ENCODE measurements around the gene PKD1L1. TPM values are rescaled to one million over a fixed set of nuclear protein-coding genes. Genes with fewer than 3 reads are reported as not detected.
A peak's percentile ranks its signal among the peaks of the same experiment; 100 is the strongest.

The PKD1L1 gene
- polyA plus RNA-seq, 1 donor from 2014 or later, result 0.06 TPM

- no peaks in the 10 kb centered on the region for H3K4me1 Mint-ChIP-seq
- H3K27me3 Mint-ChIP-seq, result no peaks in the 10 kb centered on the region
- H3K9me3 Mint-ChIP-seq, result no peaks in the 10 kb centered on the region
- no peak overlapping the region for H3K4me3 Mint-ChIP-seq
- H3K27ac Mint-ChIP-seq, result no peak overlapping the region
- H3K36me3 Mint-ChIP-seq, result peaks cover 4% of the 10 kb centered on the region
Measured at GRCh38 chr7:47787249-47788069, 160.8 kb downstream of the PKD1L1 start.

DNA sequence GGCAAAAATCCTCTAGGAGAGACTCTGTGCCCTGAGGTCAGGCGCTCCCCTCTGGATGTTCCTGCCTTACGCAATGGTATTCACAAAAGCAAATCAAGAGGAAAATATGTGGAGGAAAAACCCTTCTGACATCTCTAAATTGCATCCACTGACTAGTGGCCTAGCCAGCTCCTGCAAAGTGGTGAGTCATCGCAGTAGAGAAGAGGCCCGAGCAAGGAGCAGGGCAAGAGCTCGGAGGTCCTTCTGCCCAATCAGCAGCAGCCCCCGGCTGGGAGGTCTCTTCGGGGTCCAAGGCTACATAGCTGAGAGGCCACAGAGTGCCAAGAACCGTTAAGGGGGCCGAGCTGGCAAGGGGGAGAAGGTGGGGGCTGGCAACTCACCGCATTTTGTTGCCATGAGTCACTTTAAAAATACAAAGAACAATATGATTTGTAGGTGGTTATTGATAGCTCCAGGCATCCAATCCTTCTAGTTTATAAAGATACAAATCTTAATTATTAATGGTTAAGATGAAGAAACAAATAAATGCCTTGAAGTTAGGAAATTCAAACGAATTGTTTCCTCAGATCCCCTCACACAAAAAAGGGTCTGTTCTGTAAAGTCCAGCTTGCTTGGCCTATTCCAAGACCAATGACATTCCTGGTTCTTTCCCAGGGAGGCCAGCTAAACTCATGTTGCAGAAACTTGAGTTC is 161.6 kb downstream of the PKD1L1 start:
- Mint-ChIP-seq H3K36me3 (peaks cover 2% of the 10 kb centered on the region), H3K9me3 (peaks cover 0 to 1% (median 0%) of the 10 kb centered on the region in 3 donors), H3K27ac (no peak overlapping the region), H3K27me3 (no peaks in the 10 kb centered on the region), H3K4me1 (no peaks in the 10 kb centered on the region), H3K4me3 (no peak overlapping the region)

DNA sequence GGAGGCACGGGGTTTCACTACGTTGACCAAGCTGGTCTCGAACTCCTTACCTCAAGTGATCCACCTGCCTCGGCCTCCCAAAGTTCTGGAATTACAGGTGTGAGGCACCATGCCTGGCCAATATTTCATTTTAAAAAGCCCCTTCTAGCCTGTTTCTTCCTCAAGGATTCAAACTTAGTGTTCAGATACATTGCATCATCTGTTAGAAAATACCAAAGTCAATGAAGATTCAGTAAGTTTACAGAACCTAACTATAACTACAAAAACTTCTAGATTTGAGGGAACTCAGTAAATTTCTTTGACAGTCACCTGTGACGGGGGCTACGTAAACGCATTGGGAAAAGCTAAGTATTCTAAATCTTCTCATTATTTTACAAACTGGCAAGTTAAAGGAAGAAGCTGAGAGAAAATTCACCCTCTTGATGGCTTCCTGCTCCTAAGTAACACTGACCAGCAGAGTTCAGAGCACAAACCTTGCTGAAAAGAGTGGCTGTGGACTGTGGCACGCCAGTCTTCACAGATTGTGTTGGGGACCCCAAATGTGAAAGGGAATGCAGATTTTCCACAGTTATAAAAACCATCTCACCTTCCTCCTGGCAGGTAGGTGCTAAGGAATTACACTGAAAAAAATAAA is 162.2 kb downstream of the PKD1L1 start:
- Mint-ChIP-seq H3K9me3 (peaks cover 0 to 3% (median 0%) of the 10 kb centered on the region in 3 donors), H3K27ac (no peak overlapping the region), H3K4me3 (no peak overlapping the region), H3K27me3 (no peaks in the 10 kb centered on the region), H3K4me1 (no peaks in the 10 kb centered on the region), H3K36me3 (no peaks in the 10 kb centered on the region)

- no peaks in the 10 kb centered on the region for H3K36me3 Mint-ChIP-seq
- no peak overlapping the region for H3K27ac Mint-ChIP-seq
- H3K9me3 Mint-ChIP-seq, result peaks cover 0 to 3% (median 0%) of the 10 kb centered on the region in 3 donors
- no peaks in the 10 kb centered on the region for H3K4me1 Mint-ChIP-seq
- H3K27me3 Mint-ChIP-seq, result no peaks in the 10 kb centered on the region
- H3K4me3 Mint-ChIP-seq, result no peak overlapping the region
Measured at GRCh38 chr7:47783456-47784223, 164.6 kb downstream of the PKD1L1 start.

GRCh38 chr7:47782792-47783191 is 165.5 kb downstream of the PKD1L1 start:
- H3K4me1 Mint-ChIP-seq, result no peaks in the 10 kb centered on the region
- no peak overlapping the region for H3K27ac Mint-ChIP-seq
- H3K9me3 Mint-ChIP-seq, result peaks cover 0 to 3% (median 0%) of the 10 kb centered on the region in 3 donors
- no peaks in the 10 kb centered on the region for H3K27me3 Mint-ChIP-seq
- H3K4me3 Mint-ChIP-seq, result no peak overlapping the region
- H3K36me3 Mint-ChIP-seq, result no peaks in the 10 kb centered on the region

- Mint-ChIP-seq H3K4me3 (no peak overlapping the region), H3K36me3 (no peaks in the 10 kb centered on the region), H3K27me3 (no peaks in the 10 kb centered on the region), H3K9me3 (peaks cover 0 to 3% (median 2%) of the 10 kb centered on the region in 3 donors), H3K27ac (no peak overlapping the region), H3K4me1 (no peaks in the 10 kb centered on the region)
Measured at GRCh38 chr7:47782022-47782421, 166.2 kb downstream of the PKD1L1 start.

GRCh38 chr7:47780555-47780954 is 167.7 kb downstream of the PKD1L1 start:
- Mint-ChIP-seq H3K36me3 (no peaks in the 10 kb centered on the region), H3K27me3 (no peaks in the 10 kb centered on the region), H3K27ac (no peak overlapping the region), H3K4me1 (peaks cover 0 to 2% (median 2%) of the 10 kb centered on the region in 3 donors), H3K4me3 (no peak overlapping the region), H3K9me3 (peaks cover 0 to 3% (median 2%) of the 10 kb centered on the region in 3 donors)

DNA sequence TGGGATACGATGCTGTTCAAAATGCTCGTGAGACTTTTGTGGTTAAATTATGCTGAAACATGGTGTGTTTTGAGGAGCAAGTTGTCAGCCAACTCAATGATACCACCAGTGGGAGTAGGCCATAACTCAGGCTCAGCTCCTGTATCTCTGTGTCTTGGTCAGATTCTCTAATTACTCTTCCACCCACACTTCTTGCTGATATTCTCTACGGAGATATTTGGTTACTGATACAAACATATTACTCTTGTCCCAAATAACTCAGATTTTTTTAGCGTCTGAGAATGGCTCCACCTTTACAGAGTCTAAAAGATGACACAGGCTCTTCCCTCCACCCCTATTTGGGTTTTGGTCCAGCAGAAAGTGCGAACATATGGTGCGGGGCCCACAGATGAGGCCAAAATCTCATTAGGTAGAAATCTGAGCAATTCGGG is 168.9 kb downstream of the PKD1L1 start:
- no peak overlapping the region for H3K27ac Mint-ChIP-seq
- no peaks in the 10 kb centered on the region for H3K36me3 Mint-ChIP-seq
- peaks cover 0 to 3% (median 2%) of the 10 kb centered on the region in 3 donors for H3K9me3 Mint-ChIP-seq
- peaks cover 0 to 7% (median 6%) of the 10 kb centered on the region in 3 donors for H3K4me1 Mint-ChIP-seq
- H3K4me3 Mint-ChIP-seq, result no peak overlapping the region
- peaks cover under 1% of the 10 kb centered on the region for H3K27me3 Mint-ChIP-seq

- peaks cover 0 to 3% (median 2%) of the 10 kb centered on the region in 3 donors for H3K9me3 Mint-ChIP-seq
- no peak overlapping the region for H3K27ac Mint-ChIP-seq
- H3K4me3 Mint-ChIP-seq, result no peak overlapping the region
- H3K4me1 Mint-ChIP-seq, result peaks cover 0 to 7% (median 6%) of the 10 kb centered on the region in 3 donors
- peaks cover 2% of the 10 kb centered on the region for H3K36me3 Mint-ChIP-seq
- H3K27me3 Mint-ChIP-seq, result peaks cover 2% of the 10 kb centered on the region
Measured at GRCh38 chr7:47778153-47778661, 170.1 kb downstream of the PKD1L1 start.

GRCh38 chr7:47777531-47778152 is 170.6 kb downstream of the PKD1L1 start:
- no peak overlapping the region for H3K4me3 Mint-ChIP-seq

GRCh38 chr7:47776335-47776734 is 171.9 kb downstream of the PKD1L1 start:
- H3K27ac Mint-ChIP-seq, result no peak overlapping the region
- peaks cover 0 to 7% (median 6%) of the 10 kb centered on the region in 3 donors for H3K4me1 Mint-ChIP-seq
- peaks cover 4% of the 10 kb centered on the region for H3K27me3 Mint-ChIP-seq
- H3K9me3 Mint-ChIP-seq, result peaks cover 0 to 2% (median 0%) of the 10 kb centered on the region in 3 donors
- H3K36me3 Mint-ChIP-seq, result peaks cover 2% of the 10 kb centered on the region
- no peak overlapping the region for H3K4me3 Mint-ChIP-seq

More at GRCh38 chr7:47777531-47778152, 170.6 kb downstream of the PKD1L1 start:
- peaks cover 0 to 7% (median 6%) of the 10 kb centered on the region in 3 donors for H3K4me1 Mint-ChIP-seq
- no peak overlapping the region for H3K27ac Mint-ChIP-seq
- peaks cover 2% of the 10 kb centered on the region for H3K36me3 Mint-ChIP-seq
- peaks cover 0 to 3% (median 2%) of the 10 kb centered on the region in 3 donors for H3K9me3 Mint-ChIP-seq
- peaks cover 2% of the 10 kb centered on the region for H3K27me3 Mint-ChIP-seq

- H3K4me3 Mint-ChIP-seq, result peak overlapping the region in 1 of 4 donors; percentile 37
- H3K27me3 Mint-ChIP-seq, result peaks cover 5% of the 10 kb centered on the region
- H3K27ac Mint-ChIP-seq, result peak overlapping the region in 1 of 3 donors; percentile 6
- H3K36me3 Mint-ChIP-seq, result peaks cover 2% of the 10 kb centered on the region
- peaks cover 0 to 7% (median 6%) of the 10 kb centered on the region in 3 donors for H3K4me1 Mint-ChIP-seq
- peaks cover 0 to 2% (median 0%) of the 10 kb centered on the region in 3 donors for H3K9me3 Mint-ChIP-seq
Measured at GRCh38 chr7:47775238-47775637, 173.0 kb downstream of the PKD1L1 start.

- H3K27ac Mint-ChIP-seq, result no peak overlapping the region
- peaks cover 5% of the 10 kb centered on the region for H3K27me3 Mint-ChIP-seq
- no peak overlapping the region for H3K4me3 Mint-ChIP-seq
- peaks cover 0 to under 1% (median 0%) of the 10 kb centered on the region in 3 donors for H3K9me3 Mint-ChIP-seq
- peaks cover 0 to 8% (median 6%) of the 10 kb centered on the region in 3 donors for H3K4me1 Mint-ChIP-seq
- H3K36me3 Mint-ChIP-seq, result peaks cover 4% of the 10 kb centered on the region
Measured at GRCh38 chr7:47772492-47772891, 175.8 kb downstream of the PKD1L1 start.

DNA sequence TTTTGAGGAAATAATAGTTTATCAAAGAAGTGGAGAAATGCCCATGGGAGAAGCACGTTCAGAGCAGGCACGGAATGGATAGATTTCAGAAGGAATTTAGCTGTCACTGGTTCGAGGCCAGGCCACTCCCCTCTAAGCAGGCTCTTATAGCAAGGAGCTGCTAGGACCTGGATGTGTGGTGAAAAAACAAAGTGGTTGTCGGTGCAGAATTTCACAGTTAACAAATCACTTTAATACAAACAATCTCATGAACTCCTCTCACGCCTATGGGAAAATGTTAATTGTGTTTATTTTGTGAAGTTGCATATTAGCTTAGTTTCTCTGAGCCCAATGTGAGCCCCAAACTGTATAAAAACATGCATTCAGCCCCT is 176.3 kb downstream of the PKD1L1 start:
- Mint-ChIP-seq H3K4me3 (no peak overlapping the region), H3K27me3 (peaks cover 5% of the 10 kb centered on the region), H3K36me3 (peaks cover 4% of the 10 kb centered on the region)

More for the DNA sequence above, 176.3 kb downstream of the PKD1L1 start:
- Mint-ChIP-seq H3K27ac (no peak overlapping the region), H3K4me1 (peaks cover 0 to 9% (median 6%) of the 10 kb centered on the region in 3 donors), H3K9me3 (no peaks in the 10 kb centered on the region)
